Muscle of leg (tissue), 11 donors: Measurements from ENCODE around the gene OTOGL. TPM values are rescaled to one million over a fixed set of nuclear protein-coding genes. Genes with fewer than 3 reads are reported as not detected.
A peak's percentile ranks its signal among the peaks of the same experiment; 100 is the strongest.

Experiments used
- DNase-seq: peaks from one replicate; pipeline ENCODE4 v3.0.0; 2013
- H3K27ac ChIP-seq: one replicate; pipeline ENCODE4 v1.5.1; 2013; ENCODE audit warnings: mild to moderate bottlenecking, low read length, control low read depth
- H3K27me3 ChIP-seq: one replicate; pipeline ENCODE4 v1.6.1; 2013; ENCODE audit warnings: low read length; ENCODE audit not compliant: control insufficient read depth, insufficient read depth
- H3K36me3 ChIP-seq: one replicate; pipeline ENCODE4 v1.6.1; 2013; ENCODE audit warnings: low read length; ENCODE audit not compliant: control insufficient read depth, insufficient read depth
- H3K4me1 ChIP-seq: one replicate; pipeline ENCODE4 v1.6.1; 2013; ENCODE audit warnings: low read length; ENCODE audit not compliant: control insufficient read depth, insufficient read depth
- H3K4me3 ChIP-seq: one replicate; pipeline ENCODE4 v1.5.1; 2013; ENCODE audit warnings: low read length, control low read depth
- H3K9me3 ChIP-seq: replicated peaks from 2 replicates; pipeline ENCODE4 v1.6.1; 2013; ENCODE audit warnings: low read depth, low read length; ENCODE audit not compliant: control insufficient read depth
- WGBS: methylation state at CpG from one replicate; pipeline ENCODE4 v1.1.5; 2013; ENCODE audit warnings: missing lambda C conversion rate; ENCODE audit not compliant: insufficient coverage; 5-methylcytosine and 5-hydroxymethylcytosine counted together
- polyA plus RNA-seq, 8 donors: library from polyadenylated mRNA; unstranded; fragments of 120-200 nt; gene quantifications; one replicate each; pipeline versions ENCODE4 v1.2.1 to v1.2.3, GENCODE V29; 2013; ENCODE audit warnings: inconsistent platforms in 1 of 8, low replicate concordance in 1 of 8; ENCODE audit not compliant: insufficient read length in 8 of 8, insufficient read depth in 1 of 8
- total RNA-seq: library from RNA; stranded (reverse); fragments of 120-200 nt; gene quantifications from one replicate; pipeline ENCODE4 v1.2.4, GENCODE V29; 2013

OTOGL gene
- total and polyA plus RNA-seq, 9 donors = 0.16 to 0.47 (median 0.39) TPM

DNA sequence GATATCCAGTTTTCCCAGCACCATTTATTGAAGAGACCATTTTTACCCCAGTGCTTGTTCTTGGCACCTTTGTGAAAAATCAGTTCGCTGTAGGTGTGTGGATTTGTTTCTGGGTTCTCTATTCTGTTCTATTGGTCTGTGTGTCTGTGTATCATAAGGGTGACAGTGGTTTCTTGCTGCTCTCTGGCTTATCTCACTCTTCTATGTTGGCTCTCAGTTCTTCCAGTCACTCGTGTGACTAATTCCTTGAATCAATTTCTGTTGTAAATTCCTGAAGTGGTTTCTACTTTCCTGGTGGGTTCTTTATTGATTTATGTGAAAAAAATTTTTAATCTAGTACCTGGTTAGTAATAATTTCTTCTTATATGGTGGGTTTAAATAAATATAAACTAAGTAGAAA lies 58.3 kb downstream of the OTOGL start:
- whole genome bisulfite sequencing = no CpG with 5 or more reads among the region's 2 CpGs

DNA sequence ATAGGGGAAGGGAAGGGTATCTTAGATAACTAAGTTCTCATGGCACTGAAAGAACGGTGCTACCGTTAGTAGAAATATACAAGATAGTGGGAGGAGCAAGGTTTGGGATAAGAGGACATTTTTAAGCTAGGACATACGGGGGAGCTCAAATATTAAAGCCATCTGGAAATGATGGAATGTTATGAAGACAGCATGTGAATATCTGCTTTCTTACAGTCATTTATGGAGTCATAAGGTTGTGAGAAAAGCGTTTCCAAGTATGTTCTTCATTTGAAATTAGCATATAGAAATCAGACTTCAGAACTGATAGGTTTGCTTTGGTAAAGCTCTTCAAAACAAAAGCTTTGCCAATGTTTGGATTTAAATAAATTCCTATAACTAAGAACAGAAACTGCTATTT lies 62.3 kb downstream of the OTOGL start:
- Histone ChIP-seq H3K27ac (no peak overlapping the region), H3K27me3 (no peaks in the 10 kb centered on the region), H3K4me1 (no peaks in the 10 kb centered on the region), H3K36me3 (no peaks in the 10 kb centered on the region), H3K9me3 (no peaks in the 10 kb centered on the region), H3K4me3 (no peak overlapping the region)
- DNase-seq = peak; percentile 18
- WGBS = 50% methylated on average over 2 of the region's 4 CpGs

More for the DNA sequence above, 58.3 kb downstream of the OTOGL start:
- Histone ChIP-seq H3K27me3 (no peaks in the 10 kb centered on the region), H3K9me3 (no peaks in the 10 kb centered on the region), H3K27ac (no peak overlapping the region), H3K36me3 (no peaks in the 10 kb centered on the region), H3K4me1 (no peaks in the 10 kb centered on the region), H3K4me3 (no peak overlapping the region)
- no peak for DNase-seq

DNA sequence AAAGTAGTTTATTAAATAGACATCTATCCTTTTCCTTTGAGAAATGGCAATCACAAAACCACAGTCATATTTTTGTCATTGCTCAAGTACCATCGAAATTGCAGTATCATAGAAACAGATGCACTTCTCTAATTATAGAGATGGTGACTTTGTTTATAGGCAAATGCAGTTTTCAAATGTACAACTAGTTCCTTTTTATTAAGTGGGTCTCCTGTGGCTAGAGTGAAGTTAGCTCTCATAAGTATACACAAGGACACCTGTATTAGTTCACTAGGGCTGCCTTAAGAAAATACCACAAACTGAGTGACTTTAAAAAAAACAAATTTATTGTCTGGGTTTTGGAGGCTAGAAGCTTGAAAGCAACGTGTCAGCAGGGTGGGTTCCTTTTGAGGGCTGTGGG lies 62.8 kb downstream of the OTOGL start:
- Histone ChIP-seq H3K4me3 (no peak overlapping the region), H3K9me3 (no peaks in the 10 kb centered on the region), H3K27me3 (no peaks in the 10 kb centered on the region), H3K4me1 (no peaks in the 10 kb centered on the region), H3K36me3 (no peaks in the 10 kb centered on the region), H3K27ac (no peak overlapping the region)
- no CpG with 5 or more reads among the region's 2 CpGs for WGBS
- DNase-seq = no peak

DNA sequence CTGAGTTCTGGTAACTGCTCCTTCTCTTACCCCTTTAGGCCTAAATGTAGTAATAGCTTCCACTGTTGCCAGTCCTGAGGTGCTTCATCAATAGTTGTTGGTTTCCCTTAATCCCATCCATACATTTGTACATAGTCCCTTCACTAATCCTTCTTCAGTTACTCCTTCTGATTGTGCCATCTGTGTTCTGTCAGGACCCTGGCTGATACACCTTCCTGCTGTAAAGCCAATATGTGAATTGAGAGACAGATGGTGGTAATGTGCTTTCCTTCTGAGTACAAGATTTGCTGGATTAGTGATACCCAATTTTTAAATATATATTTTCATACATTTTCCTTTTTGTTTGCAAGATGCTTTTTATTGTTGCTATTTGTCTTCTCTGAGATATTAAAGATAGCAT lies 66.4 kb downstream of the OTOGL start:
- H3K9me3 ChIP-seq = no peaks in the 10 kb centered on the region
- no peaks in the 10 kb centered on the region for H3K4me1 ChIP-seq
- no peaks in the 10 kb centered on the region for H3K36me3 ChIP-seq
- DNase-seq = no peak
- H3K27me3 ChIP-seq = no peaks in the 10 kb centered on the region
- no peak overlapping the region for H3K4me3 ChIP-seq
- H3K27ac ChIP-seq = no peak overlapping the region

DNA sequence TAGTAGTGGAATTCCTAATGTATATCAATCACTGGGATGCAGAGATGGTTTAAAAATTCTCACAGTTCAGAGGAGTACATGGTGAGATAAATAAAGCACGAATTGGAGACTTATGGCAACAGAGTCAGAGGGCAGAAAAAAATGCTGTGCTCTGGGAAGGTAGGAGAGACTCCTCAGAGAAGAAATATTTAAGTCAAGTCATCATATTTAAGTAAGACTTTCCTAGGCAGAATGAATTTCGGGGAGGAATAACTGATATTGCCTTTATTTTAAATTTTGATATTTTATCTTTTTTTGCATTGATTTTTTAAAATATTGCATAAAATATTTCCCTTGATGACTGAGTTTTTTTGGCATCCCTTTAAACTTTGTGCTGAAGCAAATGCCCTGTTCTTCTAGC lies 67.4 kb downstream of the OTOGL start:
- H3K36me3 ChIP-seq = no peaks in the 10 kb centered on the region
- no peak overlapping the region for H3K27ac ChIP-seq
- no peak overlapping the region for H3K4me3 ChIP-seq
- WGBS = 60% methylated on average over 1 of the region's 2 CpGs
- H3K4me1 ChIP-seq = no peaks in the 10 kb centered on the region
- DNase-seq = no peak
- no peaks in the 10 kb centered on the region for H3K9me3 ChIP-seq
- no peaks in the 10 kb centered on the region for H3K27me3 ChIP-seq

GRCh38 chr12:80168936-80169335 lies 69.6 kb downstream of the OTOGL start:
- DNase-seq = no peak
- Histone ChIP-seq H3K9me3 (no peaks in the 10 kb centered on the region), H3K4me3 (no peak overlapping the region)

DNA sequence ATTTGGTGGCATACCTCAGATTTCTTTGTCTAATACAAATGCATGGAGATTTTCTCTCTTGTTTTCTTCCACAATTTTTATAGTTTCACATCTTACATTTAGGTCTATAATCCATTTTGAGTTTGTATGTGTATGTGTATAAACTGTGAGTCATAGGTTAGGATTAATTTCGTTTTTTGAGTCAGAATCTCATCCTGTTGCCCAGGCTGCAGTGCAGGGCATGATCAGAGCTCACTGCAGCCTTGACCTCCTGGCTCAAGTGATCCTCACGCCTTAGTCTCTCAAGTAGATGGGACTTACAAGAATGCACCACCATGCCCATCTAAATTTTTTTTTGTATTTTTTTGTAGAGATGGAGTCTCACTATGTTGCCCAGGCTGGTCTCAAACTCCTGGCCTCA lies 71.6 kb downstream of the OTOGL start:
- no peaks in the 10 kb centered on the region for H3K4me1 ChIP-seq
- no peaks in the 10 kb centered on the region for H3K36me3 ChIP-seq
- H3K4me3 ChIP-seq = no peak overlapping the region
- H3K9me3 ChIP-seq = no peaks in the 10 kb centered on the region
- H3K27ac ChIP-seq = no peak overlapping the region
- no peak for DNase-seq
- no peaks in the 10 kb centered on the region for H3K27me3 ChIP-seq
- WGBS = no CpG with 5 or more reads among the region's 2 CpGs

More at GRCh38 chr12:80168936-80169335, 69.6 kb downstream of the OTOGL start:
- Histone ChIP-seq H3K4me1 (no peaks in the 10 kb centered on the region), H3K27ac (no peak overlapping the region), H3K27me3 (no peaks in the 10 kb centered on the region), H3K36me3 (no peaks in the 10 kb centered on the region)

DNA sequence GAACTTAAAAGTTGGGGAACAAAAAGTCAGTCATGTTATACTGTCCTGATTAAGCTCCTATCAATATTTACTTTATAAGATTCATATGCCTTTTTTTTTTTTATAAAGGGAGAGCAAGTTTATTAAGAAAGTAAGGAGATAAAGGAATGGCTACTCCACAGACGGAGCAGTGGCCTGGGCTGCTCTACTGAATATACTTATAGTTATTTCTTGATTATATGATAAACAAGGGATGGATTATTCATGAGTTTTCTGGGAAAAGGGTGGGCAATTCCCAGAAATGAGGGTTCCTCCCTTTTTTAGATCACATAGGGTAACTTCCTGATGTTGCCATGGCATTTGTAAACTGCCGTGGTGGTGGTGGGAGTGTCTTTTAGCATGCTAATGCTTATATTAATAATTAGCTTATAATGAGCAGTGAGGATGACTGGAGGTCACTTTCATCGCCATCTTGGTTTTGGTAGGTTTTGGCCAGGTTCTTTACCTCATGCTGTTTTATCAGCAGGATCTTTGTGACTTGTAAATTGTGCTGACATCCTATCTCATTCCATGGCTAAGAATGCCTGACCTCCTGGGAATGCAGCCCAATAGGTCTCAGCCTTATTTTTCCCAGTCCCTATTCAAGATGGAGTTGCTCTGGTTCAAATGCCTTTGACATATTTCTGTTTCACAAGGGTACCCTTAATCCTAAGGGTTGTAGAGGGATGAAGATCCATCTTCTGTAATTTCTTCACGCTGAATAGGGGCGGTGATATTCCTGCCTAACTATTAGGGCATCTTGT lies 73.9 kb downstream of the OTOGL start:
- 100% methylated on average over 3 of the region's 5 CpGs for WGBS
- DNase-seq = no peak
- Histone ChIP-seq H3K9me3 (no peaks in the 10 kb centered on the region), H3K27me3 (no peaks in the 10 kb centered on the region), H3K4me3 (no peak overlapping the region), H3K27ac (no peak overlapping the region), H3K4me1 (no peaks in the 10 kb centered on the region), H3K36me3 (no peaks in the 10 kb centered on the region)

DNA sequence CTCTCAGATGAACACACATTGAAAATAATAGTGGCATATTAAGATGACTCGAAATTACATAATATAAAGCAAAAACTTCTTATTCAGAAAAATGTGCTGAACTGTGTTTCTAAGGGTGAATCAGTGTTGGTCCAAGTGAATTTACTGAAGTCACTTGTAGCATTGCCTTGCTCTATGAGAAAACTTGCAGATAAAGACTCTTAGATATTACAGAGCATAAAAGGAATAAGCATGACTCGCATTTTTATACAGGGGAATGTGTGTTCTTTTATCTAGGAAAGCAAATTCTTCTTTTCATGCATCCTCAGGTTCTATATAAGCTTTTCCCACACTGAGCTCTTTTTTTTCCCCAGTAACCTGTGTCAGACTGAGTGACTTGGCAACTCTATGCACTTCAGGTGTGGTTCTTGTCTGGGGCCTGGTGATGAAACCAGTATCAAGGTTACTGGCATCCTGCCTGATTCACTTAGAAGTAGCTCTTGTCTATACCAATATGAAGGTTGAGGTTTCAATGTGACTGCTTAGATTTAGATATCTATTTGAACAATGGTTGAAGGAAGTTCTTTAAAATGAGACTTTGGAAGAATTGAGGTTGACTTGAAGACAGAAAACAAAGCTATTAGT lies 76.1 kb downstream of the OTOGL start:
- no peaks in the 10 kb centered on the region for H3K9me3 ChIP-seq
- no CpG with 5 or more reads among the region's 2 CpGs for WGBS
- no peaks in the 10 kb centered on the region for H3K36me3 ChIP-seq
- no peak overlapping the region for H3K27ac ChIP-seq
- no peak for DNase-seq
- no peaks in the 10 kb centered on the region for H3K27me3 ChIP-seq
- H3K4me1 ChIP-seq = no peaks in the 10 kb centered on the region
- H3K4me3 ChIP-seq = no peak overlapping the region

DNA sequence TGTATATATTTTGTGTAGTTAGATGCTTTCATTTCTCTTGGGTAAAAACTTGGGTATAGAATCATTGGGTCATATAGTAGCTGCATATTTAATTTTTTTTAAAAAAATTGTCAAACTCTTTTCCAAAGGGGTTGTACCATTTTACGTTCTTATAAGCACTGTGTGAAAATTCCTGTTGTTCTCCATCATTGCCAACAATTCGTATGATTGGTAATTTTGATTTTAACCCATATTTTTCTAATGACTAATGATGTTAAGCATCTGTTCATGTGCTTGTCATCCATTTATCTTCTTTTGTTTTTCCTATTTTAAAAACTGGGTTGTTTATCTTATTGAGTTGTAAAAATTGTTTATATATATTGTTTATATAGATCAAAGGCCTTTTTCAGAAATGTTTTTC lies 77.4 kb downstream of the OTOGL start:
- Histone ChIP-seq H3K27ac (no peak overlapping the region), H3K4me3 (no peak overlapping the region), H3K4me1 (no peaks in the 10 kb centered on the region), H3K27me3 (no peaks in the 10 kb centered on the region), H3K9me3 (no peaks in the 10 kb centered on the region), H3K36me3 (no peaks in the 10 kb centered on the region)
- no CpG with 5 or more reads among the region's 2 CpGs for WGBS
- no peak for DNase-seq
